ENCODE measurements around the gene BFSP2.

The BFSP2 gene

GRCh38 chr3:133380481-133381225, 19.2 kb upstream of the BFSP2 start:
- TF ChIP-seq TAF1 (IDR thresholded peaks at IDR 0.05; ENCODE audit: low read depth, low read length) (no peak), POLR2A (IDR thresholded peaks at IDR 0.05; ENCODE audit: low read depth, low read length) (no peak), POLR2AphosphoS5 (IDR thresholded peaks at IDR 0.05; ENCODE audit: low read depth, low read length) (no peak), SPI1 (IDR thresholded peaks at IDR 0.05; ENCODE audit: low read depth, low read length) (no peak), PAX5 (IDR thresholded peaks at IDR 0.05; ENCODE audit: insufficient read depth, low read length, severe bottlenecking) (no peak), POU2F2 (IDR thresholded peaks at IDR 0.05; ENCODE audit: low read depth, low read length) (no peak)
- FAIRE-seq (no peak), DNase-seq (ENCODE audit: insufficient read length, low spot score) (no peak)

DNA sequence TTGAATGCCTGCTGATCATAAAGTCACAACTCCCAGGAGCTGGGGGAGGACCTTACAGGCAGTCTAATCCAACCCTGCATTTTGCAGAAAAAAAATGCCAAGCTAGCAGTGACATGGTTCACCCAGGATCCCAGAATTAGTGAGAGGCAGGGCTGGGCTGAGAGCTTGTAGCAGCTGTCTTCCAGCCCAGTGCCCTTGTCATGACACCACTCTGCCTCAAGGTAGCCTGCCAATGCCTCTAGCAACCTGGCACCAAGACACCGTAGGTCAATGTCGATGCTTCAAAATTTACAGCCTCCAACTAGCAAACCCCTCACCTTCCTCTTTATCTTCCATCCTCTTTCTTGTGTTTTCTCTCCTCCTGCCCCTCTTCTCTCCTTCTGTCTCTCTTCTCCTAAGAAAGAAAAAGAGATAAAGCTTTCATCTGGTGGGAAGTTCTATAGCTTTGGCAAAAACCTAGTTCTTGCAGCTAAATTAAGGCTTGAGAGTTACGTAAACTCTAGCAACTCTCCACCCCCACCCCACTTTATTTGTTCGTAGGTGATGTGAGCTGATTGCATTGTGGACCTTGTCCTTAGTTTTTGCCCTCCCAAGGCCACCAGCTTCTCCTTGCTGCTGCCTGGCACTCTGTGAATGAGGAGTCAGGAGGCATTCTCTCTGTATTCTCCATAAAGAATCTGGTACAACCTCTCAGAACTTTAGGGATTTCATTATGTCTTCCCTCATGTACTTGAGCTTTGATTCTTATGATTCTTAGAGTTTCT, 18.3 kb upstream of the BFSP2 start:
- DNase-seq (ENCODE audit: insufficient read length, low spot score): no peak
- TF ChIP-seq PAX5 (IDR thresholded peaks at IDR 0.05; ENCODE audit: insufficient read depth, low read length, severe bottlenecking) (no peak), POLR2AphosphoS5 (IDR thresholded peaks at IDR 0.05; ENCODE audit: low read depth, low read length) (no peak), POU2F2 (IDR thresholded peaks at IDR 0.05; ENCODE audit: low read depth, low read length) (no peak), SPI1 (IDR thresholded peaks at IDR 0.05; ENCODE audit: low read depth, low read length) (no peak), POLR2A (IDR thresholded peaks at IDR 0.05; ENCODE audit: low read depth, low read length) (no peak), TAF1 (IDR thresholded peaks at IDR 0.05; ENCODE audit: low read depth, low read length) (no peak)
- FAIRE-seq: no peak

DNA sequence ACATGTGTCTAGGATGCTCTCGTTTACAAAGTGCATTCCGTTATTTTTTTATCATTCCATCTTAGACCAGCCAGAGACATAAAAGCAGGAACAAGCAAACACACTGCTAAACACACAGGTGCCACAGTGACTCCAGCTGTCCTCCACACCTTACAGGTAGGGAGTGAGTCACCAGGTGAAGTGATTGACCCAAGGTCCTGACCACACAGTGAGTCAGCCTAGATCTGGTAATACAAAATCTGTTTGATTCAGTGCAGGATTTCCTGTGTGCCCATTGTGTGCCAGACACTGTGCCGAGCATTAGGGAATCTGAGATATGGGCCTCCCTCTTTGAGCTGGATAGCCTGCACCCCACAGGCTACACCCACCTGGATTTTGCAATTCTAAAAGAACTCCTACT, 16.7 kb upstream of the BFSP2 start:
- no peak for FAIRE-seq

DNA sequence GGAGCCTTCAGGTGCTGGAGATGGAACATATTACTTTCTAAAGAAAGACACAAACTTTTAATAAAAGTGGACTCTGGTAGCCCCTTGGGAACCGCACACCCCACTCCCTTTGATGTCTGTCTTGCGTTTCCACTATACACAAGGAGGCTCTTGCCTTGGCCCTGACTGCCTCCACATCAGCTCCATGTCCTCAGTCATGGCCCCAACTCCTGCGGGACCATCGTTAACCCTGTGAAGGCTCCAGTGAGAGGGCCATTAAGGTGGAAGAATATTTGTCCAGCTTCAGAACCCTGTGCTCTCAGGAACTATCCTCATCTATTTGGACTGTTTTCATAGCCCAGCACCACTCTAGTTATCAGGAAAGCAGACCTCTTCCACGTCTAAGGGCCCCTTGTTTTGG, 16.1 kb upstream of the BFSP2 start:
- TF ChIP-seq PAX5 (IDR thresholded peaks at IDR 0.05; ENCODE audit: insufficient read depth, low read length, severe bottlenecking): no peak
- TF ChIP-seq TAF1 (IDR thresholded peaks at IDR 0.05; ENCODE audit: low read depth, low read length): no peak
- TF ChIP-seq POLR2A (IDR thresholded peaks at IDR 0.05; ENCODE audit: low read depth, low read length): no peak
- TF ChIP-seq POU2F2 (IDR thresholded peaks at IDR 0.05; ENCODE audit: low read depth, low read length): no peak
- TF ChIP-seq SPI1 (IDR thresholded peaks at IDR 0.05; ENCODE audit: low read depth, low read length): no peak
- TF ChIP-seq POLR2AphosphoS5 (IDR thresholded peaks at IDR 0.05; ENCODE audit: low read depth, low read length): no peak
- FAIRE-seq: no peak
- no peak for DNase-seq (ENCODE audit: insufficient read length, low spot score)

More for the DNA sequence above, 16.7 kb upstream of the BFSP2 start:
- TF ChIP-seq SPI1 (IDR thresholded peaks at IDR 0.05; ENCODE audit: low read depth, low read length): no peak
- no peak for TF ChIP-seq POU2F2 (IDR thresholded peaks at IDR 0.05; ENCODE audit: low read depth, low read length)
- no peak for TF ChIP-seq TAF1 (IDR thresholded peaks at IDR 0.05; ENCODE audit: low read depth, low read length)
- no peak for TF ChIP-seq POLR2AphosphoS5 (IDR thresholded peaks at IDR 0.05; ENCODE audit: low read depth, low read length)
- no peak for TF ChIP-seq PAX5 (IDR thresholded peaks at IDR 0.05; ENCODE audit: insufficient read depth, low read length, severe bottlenecking)
- no peak for TF ChIP-seq POLR2A (IDR thresholded peaks at IDR 0.05; ENCODE audit: low read depth, low read length)
- DNase-seq (ENCODE audit: insufficient read length, low spot score): no peak

DNA sequence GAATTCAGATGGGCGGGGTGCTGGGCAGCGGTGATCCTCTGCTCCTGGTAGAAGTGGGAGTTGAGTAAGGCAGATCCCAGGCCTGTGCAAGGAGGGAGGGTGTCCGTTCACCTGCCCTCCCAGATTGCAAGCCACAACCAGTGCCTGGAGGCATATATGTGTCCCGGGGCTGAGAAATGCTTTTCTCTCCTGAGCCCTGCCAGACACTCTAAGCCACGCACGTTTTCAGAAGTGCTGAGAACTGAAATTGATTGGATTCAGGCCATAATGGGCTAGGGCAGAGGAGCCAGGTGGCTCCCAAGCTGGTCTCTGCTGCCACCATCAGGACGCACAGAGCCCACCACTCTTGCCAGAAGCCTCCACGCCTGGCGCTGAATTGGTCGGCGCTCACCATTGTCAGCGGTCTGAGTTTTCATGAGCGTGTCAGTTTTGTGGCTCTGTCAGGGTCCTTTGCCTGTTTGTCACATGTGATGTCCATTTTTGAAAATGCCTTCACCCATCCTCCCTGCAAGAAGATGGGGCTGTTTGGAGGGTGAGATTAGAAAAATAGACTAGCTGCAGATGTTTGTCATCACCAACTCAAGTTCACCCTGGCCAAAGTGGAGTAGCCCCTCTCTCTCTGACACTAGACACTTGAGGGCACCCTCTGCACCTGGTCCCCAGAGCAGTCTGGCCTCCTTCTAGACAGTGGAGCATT, 15.4 kb upstream of the BFSP2 start:
- DNase-seq (ENCODE audit: insufficient read length, low spot score): peak; percentile 57
- peak; percentile 50 for FAIRE-seq
- TF ChIP-seq POLR2A (IDR thresholded peaks at IDR 0.05; ENCODE audit: low read depth, low read length) (no peak), POLR2AphosphoS5 (IDR thresholded peaks at IDR 0.05; ENCODE audit: low read depth, low read length) (no peak), PAX5 (IDR thresholded peaks at IDR 0.05; ENCODE audit: insufficient read depth, low read length, severe bottlenecking) (no peak), TAF1 (IDR thresholded peaks at IDR 0.05; ENCODE audit: low read depth, low read length) (no peak), POU2F2 (IDR thresholded peaks at IDR 0.05; ENCODE audit: low read depth, low read length) (no peak)

DNA sequence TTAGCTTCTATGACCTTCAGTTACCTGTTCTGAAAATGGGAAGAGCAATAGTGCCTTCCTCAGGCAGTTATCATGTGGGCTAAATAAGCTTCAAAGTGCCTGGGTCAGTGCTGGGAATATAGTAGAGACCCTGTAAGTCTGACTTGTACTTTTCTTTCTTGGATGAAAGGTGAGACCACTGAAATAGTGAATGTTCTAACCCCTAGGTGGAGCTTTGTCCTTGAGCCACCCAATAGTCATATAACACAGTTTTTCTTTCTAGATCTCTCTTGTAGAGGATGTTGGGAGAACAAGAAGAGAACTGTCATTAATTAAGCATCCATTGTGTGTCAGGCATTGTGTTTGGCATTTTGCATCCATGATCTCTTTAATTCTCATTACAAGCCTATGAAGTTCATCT, 13.0 kb upstream of the BFSP2 start:
- no peak for FAIRE-seq

DNA sequence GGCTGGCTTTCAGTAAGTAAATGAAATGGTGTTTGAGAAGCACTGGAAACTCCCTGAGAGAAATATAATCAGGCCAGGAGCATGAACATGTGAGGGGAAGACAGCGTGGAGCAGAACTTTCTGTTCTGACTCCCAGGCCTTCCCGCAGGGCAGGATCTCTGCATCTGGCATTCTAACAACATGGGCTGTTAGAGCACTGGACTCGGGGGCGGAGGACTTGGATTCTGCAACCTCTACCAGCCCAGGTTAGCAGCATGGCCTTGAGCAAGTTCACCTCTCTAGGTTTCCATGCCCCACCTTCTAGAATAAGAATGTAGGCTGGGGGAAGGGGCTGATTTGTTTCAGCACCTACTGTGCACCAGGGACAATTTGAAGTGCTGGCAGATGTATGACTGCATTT, 12.5 kb upstream of the BFSP2 start:
- no peak for TF ChIP-seq SPI1 (IDR thresholded peaks at IDR 0.05; ENCODE audit: low read depth, low read length)
- no peak for TF ChIP-seq POLR2A (IDR thresholded peaks at IDR 0.05; ENCODE audit: low read depth, low read length)
- no peak for TF ChIP-seq PAX5 (IDR thresholded peaks at IDR 0.05; ENCODE audit: insufficient read depth, low read length, severe bottlenecking)
- no peak for TF ChIP-seq TAF1 (IDR thresholded peaks at IDR 0.05; ENCODE audit: low read depth, low read length)
- no peak for TF ChIP-seq POLR2AphosphoS5 (IDR thresholded peaks at IDR 0.05; ENCODE audit: low read depth, low read length)
- TF ChIP-seq POU2F2 (IDR thresholded peaks at IDR 0.05; ENCODE audit: low read depth, low read length): no peak
- DNase-seq (ENCODE audit: insufficient read length, low spot score) (no peak), FAIRE-seq (no peak)

More for the DNA sequence above, 13.0 kb upstream of the BFSP2 start:
- DNase-seq (ENCODE audit: insufficient read length, low spot score): no peak
- TF ChIP-seq POU2F2 (IDR thresholded peaks at IDR 0.05; ENCODE audit: low read depth, low read length) (no peak), PAX5 (IDR thresholded peaks at IDR 0.05; ENCODE audit: insufficient read depth, low read length, severe bottlenecking) (no peak), TAF1 (IDR thresholded peaks at IDR 0.05; ENCODE audit: low read depth, low read length) (no peak), POLR2A (IDR thresholded peaks at IDR 0.05; ENCODE audit: low read depth, low read length) (no peak), POLR2AphosphoS5 (IDR thresholded peaks at IDR 0.05; ENCODE audit: low read depth, low read length) (no peak), SPI1 (IDR thresholded peaks at IDR 0.05; ENCODE audit: low read depth, low read length) (no peak)

- TF ChIP-seq PAX5 (IDR thresholded peaks at IDR 0.05; ENCODE audit: insufficient read depth, low read length, severe bottlenecking) (no peak), SPI1 (IDR thresholded peaks at IDR 0.05; ENCODE audit: low read depth, low read length) (no peak), POU2F2 (IDR thresholded peaks at IDR 0.05; ENCODE audit: low read depth, low read length) (no peak), TAF1 (IDR thresholded peaks at IDR 0.05; ENCODE audit: low read depth, low read length) (no peak), POLR2A (IDR thresholded peaks at IDR 0.05; ENCODE audit: low read depth, low read length) (no peak), POLR2AphosphoS5 (IDR thresholded peaks at IDR 0.05; ENCODE audit: low read depth, low read length) (no peak)
- FAIRE-seq (no peak), DNase-seq (ENCODE audit: insufficient read length, low spot score) (no peak)
Observed at GRCh38 chr3:133388696-133389395, 11.0 kb upstream of the BFSP2 start.
